NCI-H2081 treated with DMSO at 0.1 percent for 48 hours (cell line): ENCODE measurements around the gene MEX3A.
"Not testable (repeated sequence)": the region's sequence is repeated elsewhere in the genome, so short reads cannot be mapped to it uniquely, and the experiment has no call there.

Experiments
- DNase-seq: peaks from one replicate; lab custom pipeline; 2025; lab: John Stamatoyannopoulos, UW

Gene MEX3A

DNA sequence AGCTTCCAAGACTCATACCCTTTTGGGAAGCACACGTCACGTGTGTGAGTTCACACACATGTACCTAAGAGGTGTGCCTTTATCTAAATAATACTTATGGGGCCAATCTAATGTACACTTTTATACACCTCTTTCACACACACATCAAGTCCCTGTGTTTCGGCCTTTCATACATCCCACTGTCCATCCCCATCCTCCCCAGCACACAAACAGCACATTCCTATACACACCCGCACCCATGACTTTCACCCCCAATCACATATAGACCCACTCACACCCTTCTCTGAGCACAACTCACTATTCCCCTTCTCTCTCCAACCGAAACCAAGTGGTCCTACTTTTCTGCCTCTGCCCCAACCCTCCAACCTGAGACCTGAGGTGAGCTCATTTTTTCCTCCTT lies 3.5 kb downstream of the MEX3A start:
- DNase-seq: no peak

DNA sequence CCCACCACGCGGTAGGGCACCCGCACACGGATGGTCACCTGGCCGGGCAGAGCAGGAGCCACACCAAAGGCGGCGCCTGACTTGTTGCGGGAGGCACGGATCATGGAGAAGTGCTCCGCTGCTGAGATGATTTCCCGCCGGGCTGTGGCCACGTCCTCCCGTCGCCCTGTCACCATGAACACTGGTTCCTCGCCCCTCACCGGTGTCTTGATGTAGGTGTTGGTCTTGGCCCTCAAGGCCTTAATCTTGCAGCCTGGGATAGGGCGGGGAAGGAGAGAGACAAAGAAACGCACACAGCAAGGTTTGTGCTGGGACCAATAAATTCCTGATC lies 4.9 kb downstream of the MEX3A start:
- DNase-seq: no peak

DNA sequence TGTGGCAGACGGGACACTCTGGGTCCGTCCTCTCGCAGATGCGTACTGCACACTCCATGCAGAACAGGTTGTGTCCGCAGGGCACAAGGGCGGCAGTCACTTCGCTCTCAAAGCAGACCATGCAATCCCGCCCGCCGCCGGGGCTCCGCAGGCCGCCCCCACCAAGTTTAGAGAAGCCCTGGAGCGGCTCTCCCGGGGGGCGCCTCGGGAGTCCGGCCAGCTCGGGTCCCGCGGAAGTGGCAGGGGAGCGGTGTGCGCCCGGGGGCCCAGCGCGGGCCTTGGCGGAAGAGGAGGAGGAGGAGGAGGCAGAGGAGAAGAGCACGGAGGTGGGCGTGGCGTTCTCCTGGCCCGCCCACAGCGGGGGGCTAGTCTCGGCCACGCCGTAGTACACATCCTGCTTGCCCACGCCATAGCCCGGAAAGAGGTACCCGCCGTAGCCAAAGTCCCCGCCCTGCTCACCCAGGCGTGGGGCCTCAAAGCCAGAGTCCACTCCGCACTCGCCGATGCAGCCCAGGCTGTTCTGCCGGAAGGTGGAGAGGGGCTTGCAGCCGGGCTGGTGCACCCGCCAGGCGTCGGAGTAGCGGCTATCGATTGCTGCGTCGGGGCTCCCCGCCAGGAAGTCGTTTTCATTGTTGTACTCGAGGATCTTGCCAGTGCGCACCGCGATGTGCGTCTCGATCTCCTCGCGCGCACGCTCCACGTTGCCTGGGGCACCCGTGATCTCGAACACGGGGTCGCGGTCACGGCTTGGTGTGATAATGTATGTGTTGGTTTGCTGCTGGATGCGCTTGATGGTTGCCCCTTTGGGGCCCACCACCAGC lies 5.4 kb downstream of the MEX3A start:
- DNase-seq: no peak

DNA sequence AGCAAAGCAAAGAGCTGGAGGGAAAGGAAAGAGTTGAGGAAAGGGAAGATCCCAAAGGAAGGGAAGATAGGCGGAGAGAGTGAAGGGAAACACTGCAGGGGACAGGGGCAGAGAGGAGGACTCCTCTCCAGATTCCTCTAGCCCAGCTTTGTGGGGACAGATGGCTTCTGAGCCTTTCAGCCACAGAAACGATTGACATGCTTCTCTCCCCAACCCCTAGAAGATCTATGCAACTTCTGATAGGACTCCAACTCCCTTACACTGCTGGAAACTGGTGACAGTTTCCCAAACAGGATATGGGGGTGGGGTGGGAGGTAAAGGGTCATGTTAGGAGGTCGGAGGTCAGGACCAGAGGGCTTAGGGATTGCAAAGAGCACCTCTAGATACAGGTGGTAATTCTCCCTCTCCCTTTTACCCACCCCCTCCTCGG lies 6.5 kb downstream of the MEX3A start:
- DNase-seq: no peak

DNA sequence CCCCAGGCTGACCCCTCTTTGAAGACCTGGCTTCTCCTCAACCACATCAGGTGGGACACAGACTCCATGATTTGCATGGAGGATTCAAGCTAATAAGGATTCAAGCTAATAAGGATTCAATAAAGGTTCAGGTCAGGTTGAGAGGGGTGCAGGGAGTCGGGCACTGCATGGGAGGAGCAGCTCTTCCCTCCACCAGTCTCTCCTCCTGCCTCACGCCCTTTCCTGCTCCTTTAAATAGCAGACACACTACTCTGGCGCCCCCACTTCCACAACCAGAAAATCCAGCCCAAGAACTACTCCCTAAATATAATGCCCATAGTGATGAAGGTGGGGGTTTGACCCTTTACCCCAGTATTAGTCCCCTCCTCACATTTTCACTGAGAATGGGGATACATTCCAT lies 7.1 kb downstream of the MEX3A start:
- no peak for DNase-seq

DNA sequence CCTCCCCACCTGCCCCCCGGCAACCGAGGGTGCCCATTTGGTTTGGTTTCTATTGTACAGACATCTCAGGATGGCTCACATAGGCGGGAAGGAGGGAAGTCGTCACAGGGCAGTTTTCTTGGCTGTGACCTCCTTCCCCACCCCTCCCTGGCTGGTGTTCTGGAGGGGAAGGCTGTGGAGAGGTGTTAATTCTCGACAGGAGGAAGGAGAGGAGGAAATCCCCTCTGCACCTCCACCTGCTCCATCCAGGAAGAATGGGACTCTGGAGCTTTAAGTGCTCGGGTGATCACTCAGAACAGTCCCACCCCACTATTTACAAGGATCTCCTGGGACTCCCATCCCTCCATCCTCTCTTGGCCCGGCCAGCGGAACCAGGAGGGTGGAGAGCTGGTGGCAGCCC lies 7.6 kb downstream of the MEX3A start:
- DNase-seq: no peak

DNA sequence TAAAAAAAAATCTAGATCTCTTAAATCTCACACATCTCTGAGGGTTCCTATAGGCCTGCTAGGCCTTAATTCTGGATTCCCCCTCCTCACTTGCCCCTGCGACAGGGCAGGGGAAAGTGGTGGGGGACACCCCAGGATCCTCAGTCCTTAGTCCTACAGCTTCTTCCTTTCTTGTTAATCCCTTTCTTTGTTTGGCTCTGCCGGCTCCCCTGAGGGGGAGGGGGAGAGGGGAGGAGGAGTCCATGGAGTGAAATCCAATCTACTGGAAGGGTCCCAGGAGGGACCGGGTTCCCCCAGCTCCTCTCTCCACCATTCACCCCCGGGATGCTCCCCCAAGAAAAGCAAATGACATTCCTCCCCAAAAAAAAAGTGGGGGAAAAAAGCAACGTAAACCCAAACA lies 8.5 kb downstream of the MEX3A start:
- DNase-seq: no peak

DNA sequence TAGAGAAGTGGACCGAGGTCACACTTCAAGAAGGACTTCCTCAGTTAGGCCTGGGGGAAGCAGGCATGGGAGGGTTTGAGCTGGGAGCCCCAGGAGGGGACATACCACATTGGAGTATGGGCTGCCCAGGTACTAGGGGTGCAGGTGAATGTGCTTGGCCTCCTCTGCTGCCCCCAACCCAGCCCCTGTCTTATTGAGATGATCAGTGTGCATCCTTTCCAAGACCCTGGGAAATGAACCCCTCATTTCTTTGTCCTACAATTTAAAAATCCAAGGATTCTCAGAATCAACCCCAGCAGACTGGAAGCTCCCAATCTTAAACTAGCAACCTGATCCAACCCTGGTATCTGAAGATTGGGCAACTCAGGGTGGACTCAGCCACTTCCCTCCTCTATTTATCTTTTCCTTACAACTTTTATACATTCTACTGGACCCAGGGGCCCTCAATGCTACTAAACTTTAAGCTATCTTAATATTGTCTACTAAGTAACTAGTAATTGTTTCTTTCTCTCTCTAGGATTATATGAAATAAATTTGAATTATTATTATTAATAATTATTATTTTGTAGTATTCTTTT lies 9.1 kb downstream of the MEX3A start:
- DNase-seq: no peak

DNA sequence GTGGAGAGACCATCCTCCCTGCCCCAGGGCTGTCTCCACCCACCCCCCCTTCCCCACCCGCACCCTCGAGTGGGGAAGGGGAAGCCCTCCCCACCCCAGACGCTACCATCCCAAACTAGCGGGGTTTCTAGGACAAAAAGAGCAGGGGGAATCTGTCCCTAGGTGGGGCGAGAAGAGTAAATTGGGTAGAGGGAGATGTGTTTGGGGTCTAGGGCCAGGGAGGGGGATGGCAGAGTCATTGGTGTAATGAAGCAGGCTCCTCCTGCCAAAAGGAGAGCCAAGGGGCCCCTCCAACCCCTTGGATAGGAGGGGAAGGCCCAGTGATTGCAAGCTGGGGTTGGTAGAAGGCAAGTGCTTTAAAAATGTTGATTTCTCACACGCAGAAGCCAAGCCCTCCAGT lies 10.0 kb downstream of the MEX3A start:
- DNase-seq: no peak

DNA sequence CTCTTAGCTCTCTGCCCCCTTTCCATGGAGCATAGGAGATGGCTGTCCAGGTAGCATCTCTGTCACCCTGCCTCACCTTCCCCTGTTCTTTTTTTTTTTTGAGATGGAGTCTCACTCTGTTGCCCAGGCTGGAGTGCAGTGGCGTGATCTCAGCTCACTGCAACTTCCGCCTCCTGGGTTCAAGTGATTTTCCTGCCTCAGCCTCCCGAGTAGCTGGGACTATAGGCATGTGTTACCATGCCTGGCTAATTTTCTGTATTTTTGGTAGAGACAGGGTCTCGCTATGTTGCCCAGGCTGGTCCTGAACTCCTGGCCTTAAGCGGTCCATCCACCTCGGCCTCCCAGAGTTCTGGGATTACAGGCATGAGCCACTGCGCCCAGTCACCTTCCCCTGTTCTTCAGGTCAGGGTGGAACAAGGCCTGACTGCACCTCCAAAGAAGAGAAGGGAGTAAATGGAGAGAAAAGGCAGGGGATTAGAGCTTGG lies 10.9 kb downstream of the MEX3A start:
- not testable (repeated sequence) for DNase-seq

DNA sequence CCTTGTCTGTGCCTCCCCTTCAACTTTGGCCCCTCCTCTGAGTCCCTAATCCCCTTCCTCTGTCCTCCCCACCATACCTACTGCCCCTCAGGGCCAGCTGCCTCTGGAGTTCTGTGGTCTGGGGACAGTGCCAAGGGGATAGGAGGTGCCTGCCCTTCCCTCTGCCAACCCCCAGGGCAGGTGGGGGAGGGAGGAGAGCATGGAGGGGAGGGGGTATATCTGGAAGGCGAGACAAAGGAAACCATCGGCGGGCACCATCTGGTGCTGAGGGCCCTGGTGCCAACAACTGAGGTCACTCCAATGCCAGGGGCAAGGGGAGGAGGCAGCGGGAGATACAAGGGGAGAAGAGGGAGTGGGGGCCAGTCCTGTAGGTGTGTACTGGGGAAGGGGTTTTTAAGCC lies 11.7 kb downstream of the MEX3A start:
- no peak for DNase-seq

DNA sequence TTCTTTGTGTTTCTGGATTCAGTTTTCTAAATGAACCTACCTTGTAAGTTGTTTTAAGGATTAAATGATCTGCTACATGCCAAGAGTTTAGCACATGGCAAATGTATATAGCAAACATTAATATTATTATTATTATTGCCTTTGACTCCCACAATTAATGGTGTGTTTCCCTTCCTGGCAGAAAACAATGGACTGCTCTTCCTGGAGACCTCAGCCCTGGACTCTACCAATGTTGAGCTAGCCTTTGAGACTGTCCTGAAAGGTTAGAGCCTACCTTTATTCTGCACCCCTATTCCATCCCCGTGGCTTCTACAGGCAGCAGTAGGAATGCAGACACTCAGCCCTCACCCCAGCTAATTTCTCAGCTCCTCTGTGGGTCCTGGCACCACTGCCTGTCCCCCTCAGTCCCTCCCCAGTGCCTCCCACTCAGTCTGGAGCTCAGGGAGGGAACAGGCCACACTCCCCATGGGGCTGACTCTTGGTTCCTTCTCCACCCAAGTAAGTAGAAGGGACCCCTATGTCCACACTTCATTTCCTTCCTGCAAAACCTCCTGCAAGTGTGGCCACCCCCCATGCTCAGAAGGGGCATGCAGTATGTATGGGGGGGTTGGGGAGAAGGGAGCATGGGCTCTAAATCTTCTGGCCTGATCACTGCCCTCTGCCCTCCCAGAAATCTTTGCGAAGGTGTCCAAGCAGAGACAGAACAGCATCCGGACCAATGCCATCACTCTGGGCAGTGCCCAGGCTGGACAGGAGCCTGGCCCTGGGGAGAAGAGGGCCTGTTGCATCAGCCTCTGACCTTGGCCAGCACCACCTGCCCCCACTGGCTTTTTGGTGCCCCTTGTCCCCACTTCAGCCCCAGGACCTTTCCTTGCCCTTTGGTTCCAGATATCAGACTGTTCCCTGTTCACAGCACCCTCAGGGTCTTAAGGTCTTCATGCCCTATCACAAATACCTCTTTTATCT lies 12.5 kb downstream of the MEX3A start:
- DNase-seq: no peak

DNA sequence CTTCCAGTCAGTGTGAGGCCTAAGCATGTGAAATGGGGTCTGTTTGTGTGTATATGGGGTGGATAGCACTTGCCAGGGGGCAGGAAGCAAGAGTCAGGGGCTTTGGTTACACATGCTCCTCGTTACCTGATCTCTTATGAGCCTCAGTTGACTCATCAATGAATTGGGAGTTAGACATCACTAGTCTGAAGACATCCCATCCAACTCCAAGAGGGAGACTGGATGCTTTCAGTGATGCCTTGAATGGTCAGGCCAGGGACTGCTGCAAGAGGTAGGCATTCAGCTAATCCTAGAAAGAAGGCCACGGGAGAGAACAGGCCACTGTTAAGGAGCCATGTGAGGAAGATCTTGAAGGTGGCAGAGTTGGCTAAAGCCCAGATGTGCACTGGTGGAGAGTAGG lies 15.0 kb downstream of the MEX3A start:
- DNase-seq: no peak

DNA sequence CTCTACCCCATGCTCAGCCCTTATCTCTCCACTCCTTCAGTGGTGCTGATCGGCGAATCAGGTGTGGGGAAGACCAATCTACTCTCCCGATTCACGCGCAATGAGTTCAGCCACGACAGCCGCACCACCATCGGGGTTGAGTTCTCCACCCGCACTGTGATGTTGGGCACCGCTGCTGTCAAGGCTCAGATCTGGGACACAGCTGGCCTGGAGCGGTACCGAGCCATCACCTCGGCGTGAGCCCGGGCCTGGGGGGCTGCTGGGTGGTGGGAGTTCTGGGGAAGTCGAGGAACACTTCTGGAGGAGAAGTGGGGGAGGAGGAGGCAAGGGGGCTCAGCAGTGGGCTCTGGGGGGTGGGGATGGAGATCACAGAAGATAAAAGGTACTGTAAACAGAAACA lies 16.4 kb downstream of the MEX3A start:
- no peak for DNase-seq

DNA sequence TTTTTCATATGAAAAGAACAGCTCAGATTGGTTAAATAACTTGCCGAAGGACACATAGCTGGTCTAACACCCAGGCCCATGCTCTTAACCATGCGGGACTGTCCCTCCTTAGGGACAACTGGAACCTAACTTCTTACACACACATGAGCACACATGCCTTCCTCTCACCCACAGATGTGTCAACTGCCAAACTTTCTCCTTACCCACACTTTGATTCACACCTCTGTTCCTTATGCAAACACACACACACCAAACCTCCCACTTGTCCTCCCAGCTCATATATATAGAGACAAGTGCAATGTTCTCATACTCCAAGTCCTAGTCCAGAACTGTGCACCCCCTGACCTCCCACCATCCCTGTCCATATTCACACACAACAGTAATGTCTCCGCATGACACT lies 17.1 kb downstream of the MEX3A start:
- no peak for DNase-seq

DNA sequence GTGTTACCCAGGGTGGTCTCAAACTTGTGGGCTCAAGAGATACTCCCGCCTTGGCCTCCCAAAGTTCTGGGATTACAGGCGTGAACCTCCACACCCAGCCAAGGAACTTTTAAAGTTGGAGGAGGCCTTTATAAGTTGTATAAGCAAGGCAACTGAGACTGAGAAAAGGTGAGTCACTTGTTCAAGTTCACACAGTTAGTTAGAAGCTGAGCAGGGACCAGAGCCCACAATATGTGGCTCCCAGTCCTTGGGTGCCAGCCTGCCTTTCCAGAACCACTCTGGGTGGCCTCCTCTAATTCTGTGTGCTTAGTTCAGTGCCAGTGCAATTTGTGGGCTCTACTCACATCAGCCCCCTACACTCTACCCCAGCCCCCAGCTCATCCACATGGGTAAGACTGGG lies 17.6 kb downstream of the MEX3A start:
- no peak for DNase-seq

DNA sequence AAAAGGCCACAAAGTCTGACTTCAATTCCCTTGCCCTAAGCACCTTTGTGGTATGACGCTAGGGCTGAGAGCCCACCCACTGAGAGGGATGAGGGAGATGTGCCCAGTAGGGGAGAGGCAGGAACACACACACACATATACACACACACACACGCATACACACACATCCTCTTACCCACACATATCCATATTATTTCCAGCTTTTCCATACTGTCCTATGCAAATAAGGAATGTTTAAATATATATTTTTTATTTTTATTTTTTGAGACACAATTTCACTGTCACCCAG lies 18.3 kb downstream of the MEX3A start:
- DNase-seq: no peak

DNA sequence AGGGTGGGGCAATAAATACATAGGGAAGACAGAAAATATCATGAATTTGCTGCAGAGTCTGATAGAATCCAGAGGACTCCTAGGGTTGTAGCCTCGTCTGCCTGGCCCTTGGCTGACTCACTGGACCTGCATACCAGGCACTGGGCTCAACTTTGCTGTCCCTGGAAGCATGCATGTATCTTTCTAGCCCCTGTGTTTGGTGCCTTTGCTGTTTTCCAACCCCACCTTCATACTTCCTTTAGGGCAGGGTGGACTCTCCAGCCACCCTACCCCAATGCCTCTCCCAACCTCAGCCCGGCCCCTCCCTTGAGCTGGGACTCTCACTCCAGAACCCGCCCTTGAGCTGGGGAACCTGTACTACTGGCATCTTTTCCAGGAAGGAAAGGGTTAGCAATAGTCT lies 20.1 kb downstream of the MEX3A start:
- no peak for DNase-seq

DNA sequence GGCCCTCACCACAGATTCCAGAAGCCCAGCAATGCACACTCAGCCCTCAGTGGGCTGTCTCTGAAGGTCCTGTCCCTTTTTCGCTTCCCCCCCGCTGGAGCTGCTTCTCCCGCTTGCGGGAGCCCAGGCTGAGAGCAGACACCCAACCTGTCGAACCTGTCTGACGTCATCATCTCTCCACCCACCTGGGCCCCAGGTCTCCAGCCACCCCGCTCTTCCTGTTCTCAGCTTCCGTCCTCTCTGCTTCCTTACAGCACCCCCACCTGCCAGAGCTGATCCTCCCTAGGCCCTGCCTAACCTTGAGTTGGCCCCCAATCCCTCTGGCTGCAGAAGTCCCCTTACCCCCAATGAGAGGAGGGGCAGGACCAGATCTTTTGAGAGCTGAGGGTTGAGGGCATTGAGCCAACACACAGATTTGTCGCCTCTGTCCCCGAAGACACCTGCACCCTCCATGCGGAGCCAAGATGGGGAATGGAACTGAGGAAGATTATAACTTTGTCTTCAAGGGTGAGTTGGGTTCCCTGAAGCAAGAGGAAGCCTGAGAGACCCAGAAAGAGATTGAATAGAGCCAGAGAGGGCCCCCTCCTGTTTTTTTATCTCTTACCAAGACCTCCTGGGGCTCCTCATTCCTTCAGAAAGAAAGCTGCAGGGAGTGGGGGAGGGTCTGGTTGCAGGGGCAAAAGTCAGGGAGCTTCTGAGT lies 21.2 kb downstream of the MEX3A start, which contains the start of gene RAB25:
RAB25 (plus strand) TSS at position 224 of the 700 bp plus-strand sequence; CDS start at position 465, 241 bp downstream.
- DNase-seq: peak; percentile 77

DNA sequence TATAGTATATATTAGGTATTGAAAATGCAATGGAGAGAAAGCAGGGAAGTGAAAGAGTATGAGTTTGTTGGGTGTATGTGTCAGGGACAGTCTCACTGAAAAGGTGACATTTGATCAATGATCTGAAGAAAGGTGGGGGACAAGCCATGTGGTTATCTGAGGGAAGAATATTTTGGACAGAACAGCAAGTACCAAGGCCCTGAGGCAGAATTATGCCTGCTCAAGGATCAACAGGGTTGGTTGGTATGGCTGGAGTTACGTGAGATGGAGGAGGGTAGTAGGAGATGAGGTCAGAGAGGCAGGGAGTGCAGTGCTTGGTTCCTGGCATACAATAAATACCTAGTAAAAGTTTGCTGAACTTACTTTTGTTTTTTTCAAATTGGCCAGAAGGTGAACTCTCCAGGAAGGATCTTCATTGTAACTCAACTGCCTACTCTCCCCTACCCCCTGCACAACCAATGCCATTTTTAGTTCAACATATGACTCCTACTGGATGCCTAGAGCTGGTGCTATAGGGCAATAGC lies 25.9 kb downstream of the MEX3A start:
- no peak for DNase-seq

DNA sequence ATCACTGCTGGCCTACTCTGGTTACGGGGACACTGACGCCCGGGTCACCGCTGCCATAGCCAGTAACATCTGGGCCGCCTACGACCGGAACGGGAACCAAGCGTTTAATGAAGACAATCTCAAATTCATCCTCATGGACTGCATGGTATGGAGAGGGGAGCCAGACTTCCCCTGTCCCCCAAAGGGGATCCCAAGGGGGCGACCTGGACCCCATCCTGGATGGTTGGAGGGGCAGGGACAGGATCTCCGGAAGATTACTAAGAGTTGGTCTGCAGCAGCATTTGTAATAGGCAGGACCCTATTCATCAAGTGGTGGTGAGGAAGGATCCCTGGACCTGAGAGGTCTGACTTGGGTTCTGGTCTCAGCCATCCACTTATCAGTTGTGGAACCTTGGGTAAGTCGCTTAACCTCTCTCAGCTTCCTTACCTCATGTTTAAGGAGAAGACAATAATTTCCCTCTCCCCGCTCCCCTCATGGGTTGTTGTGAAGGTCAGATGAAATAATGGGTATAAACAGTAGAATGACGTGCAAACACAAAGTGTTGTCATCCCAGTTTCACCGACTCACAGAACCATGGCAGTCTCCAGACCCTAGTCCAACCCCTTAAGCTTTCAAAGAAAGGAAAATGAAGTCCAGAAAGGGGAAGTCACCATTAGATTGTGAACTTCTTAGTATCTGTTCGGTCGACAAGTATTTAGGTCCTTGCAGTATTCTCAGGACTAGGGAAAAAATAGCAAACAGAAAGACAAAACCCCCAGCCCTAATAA lies 26.8 kb downstream of the MEX3A start:
- no peak for DNase-seq
